GM19035 (cell line): ENCODE results near the gene HIVEP3.

Experiments
- ATAC-seq: cut with Tn5 transposase; IDR thresholded peaks from one replicate; pipeline ENCODE4 v1.9.1; 2021; ENCODE audit not compliant: unreplicated experiment

Gene HIVEP3

GRCh38 chr1:41849211-41849759 lies 69.4 kb downstream of the HIVEP3 start:
- ATAC-seq: no peak

DNA sequence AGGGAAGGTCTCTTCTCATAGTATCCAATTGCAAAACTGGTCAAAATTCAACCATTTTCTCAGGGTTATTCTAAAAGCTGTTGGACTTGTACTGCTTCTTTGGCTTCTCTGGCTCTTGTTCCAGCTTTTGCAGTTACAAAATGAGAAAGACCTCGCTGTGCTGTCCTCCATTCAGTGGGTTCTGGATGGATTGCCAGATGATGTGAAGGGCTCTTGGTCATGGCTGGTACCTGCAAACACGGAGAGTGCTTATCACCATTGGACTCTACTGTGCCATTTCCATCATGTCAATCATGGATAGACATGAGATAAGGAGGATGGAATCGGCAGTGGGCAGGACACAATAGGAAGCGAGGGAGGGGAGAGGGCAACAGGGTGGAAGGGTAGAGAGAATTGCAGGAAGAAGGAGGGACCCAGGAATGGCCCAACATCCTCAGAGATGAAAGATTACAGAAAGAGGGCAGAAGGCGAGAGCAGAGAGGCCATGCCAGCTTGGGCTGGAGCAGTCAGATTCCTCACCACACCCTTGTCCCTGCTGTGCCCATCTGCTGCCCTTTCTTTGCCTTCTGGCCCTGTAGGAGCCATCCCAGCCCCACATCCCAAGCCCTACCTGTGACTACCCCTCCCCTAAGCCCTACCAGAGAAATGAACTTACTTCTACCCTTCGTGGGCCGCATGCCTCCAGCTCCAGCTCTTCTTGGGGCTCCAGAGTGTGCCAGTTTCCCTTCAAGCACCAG lies 70.3 kb downstream of the HIVEP3 start:
- no peak for ATAC-seq

DNA sequence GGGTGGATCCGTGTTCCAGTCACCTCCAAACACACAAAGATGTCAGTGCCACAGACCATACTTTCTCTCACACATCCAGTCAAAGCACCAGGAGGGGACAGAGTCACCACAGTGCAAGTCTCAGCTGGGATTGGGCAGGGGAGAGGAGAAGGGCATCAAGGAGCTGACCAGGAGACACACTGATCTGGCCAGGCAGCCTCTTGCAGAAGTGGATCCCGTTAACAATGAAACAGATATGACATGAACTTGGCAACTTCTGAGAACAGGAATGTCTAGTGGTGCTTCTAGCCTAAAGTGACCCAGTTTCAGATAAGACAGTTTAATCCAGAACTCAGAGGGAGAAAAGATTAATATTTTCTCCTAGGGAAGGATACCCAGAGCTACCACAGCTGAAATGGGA lies 71.0 kb downstream of the HIVEP3 start:
- ATAC-seq: no peak

- no peak for ATAC-seq
Observed at GRCh38 chr1:41846625-41847405, 71.9 kb downstream of the HIVEP3 start.

GRCh38 chr1:41844781-41845272 lies 73.9 kb downstream of the HIVEP3 start:
- no peak for ATAC-seq

DNA sequence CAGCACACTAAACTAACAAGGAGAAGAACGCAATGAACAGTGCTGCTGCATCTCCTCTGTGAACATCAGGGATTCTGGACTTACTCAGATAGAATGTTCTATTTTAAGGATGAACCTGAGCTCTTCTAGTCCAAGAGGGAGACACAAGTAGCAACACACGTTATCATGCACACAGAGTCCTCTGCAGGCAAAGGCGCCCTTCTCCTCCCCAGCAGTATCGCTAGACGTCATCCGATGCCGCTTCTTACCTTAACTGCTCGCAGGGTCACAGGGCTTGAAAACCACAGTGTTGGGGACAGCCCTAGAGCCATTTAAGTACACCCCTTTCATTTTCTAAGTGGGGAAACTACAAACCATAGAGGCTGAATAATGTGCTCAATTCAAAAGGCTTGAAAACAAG lies 74.5 kb downstream of the HIVEP3 start:
- no peak for ATAC-seq

- ATAC-seq: no peak
Observed at GRCh38 chr1:41842993-41843755, 75.5 kb downstream of the HIVEP3 start.

- no peak for ATAC-seq
Observed at GRCh38 chr1:41842326-41842725, 76.4 kb downstream of the HIVEP3 start.

DNA sequence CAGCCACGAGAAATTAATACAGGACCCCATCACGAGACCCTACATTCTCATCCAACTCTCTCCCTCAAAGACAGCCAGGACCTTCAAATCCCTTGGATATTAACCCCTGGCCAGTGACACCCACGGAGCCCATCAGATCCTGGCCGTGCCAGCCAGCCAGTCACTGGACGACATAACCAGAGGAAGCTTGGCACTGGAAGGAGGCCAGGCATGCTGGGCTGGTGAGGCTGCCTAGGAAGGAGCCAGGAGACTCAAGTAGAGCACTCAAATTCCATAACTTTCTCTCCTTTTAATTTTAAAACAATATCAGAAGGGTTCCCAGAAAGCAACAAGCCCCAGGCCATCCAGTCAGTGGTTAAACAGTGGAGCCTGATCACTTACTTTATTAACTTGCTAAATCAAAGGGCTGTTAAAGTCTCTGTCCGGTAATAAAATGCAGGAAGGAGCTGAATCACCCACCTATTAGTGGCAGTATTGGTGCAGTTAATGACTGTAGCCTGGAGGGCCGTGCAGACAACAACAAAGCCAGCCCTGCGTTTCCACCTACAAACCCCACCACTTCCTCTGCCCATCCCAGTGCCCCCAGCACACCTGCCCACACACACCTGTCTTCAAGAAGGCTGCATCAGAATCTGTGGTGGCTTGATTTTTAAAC lies 78.0 kb downstream of the HIVEP3 start:
- no peak for ATAC-seq

- no peak for ATAC-seq
Observed at GRCh38 chr1:41838266-41838665, 80.5 kb downstream of the HIVEP3 start.

DNA sequence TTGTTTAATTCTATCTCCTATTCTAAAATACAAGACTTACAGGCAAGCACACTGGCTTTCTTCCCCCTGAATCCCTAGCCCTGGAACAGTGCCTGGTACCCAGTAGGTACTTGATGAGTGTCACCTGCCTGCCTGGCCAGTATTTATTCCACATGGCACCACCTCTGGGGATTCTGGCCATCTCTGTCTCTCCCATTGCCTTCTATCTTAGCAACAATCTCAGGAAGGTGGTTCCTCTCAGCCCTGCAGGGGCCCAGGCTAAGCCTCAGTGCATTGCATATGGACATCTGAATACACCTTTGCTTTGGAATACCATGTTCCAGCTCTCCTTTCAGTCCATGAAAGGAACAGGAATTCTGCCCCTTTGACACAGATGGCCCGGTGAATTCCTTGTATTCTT lies 81.0 kb downstream of the HIVEP3 start:
- ATAC-seq: no peak

- no peak for ATAC-seq
Observed at GRCh38 chr1:41835485-41835884, 83.2 kb downstream of the HIVEP3 start.

- ATAC-seq: no peak
Observed at GRCh38 chr1:41833519-41834000, 85.2 kb downstream of the HIVEP3 start.

- no peak for ATAC-seq
Observed at GRCh38 chr1:41830726-41831125, 88.0 kb downstream of the HIVEP3 start.

- no peak for ATAC-seq
Observed at GRCh38 chr1:41827991-41828570, 90.6 kb downstream of the HIVEP3 start.

DNA sequence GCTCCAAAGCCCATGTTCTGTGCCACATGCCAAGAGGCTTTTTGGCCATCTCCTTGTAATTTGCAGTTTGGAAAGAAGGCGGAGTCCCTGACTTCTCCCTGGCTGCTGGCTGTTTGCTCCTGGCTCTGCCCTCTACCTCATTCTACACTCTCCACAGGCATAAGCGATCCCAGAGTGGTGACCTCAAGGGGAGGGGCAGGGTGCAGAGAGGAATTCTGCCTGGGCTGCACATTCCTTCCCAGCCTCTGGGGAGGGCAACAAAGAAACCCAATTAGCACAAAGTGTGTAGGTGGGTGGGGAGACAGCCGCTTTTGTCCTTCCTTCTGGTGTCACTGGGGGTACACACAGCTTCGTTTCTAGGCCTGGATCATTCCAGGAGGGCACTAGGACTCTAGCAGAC lies 95.3 kb downstream of the HIVEP3 start:
- ATAC-seq: no peak

- no peak for ATAC-seq
Observed at GRCh38 chr1:41822866-41823265, 95.9 kb downstream of the HIVEP3 start.

DNA sequence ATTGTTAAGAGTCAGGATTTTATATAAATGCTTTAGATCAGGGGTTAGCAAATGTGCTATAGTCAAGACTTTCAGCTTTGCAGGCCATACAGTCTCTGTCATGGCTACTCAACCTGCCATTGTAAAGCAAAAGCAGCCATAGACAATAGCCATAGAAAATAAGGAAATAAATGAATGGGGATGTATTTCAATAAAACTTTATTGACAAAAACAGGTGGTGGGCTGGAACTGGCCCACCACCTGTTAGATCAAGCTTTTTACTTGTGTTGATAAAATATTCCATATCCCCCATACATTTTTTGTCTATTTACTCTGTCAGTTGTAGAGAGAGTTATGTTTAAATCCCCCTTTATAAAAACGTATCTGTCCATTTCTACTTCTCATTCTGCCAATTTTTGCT lies 98.9 kb downstream of the HIVEP3 start:
- no peak for ATAC-seq

GRCh38 chr1:41819069-41819468 lies 99.7 kb downstream of the HIVEP3 start:
- ATAC-seq: no peak

DNA sequence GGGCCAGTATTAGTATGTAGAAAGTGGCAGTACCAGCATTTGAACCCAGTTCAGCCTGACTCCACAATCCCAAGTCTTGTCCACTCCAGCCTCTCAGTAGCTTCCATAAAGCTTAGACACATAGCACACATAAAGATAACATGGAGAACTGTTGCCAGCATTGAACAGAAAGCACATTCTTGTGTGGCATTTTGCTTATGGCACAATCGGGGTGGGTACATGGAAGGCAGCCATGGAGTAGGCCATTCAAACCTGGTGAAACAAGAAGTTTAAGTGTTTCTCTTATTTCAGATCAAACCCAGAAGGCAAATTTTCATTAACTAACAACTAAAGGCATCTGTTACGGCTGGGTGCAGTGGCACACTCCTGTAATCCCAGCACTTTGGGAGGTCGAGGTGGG lies 102.7 kb downstream of the HIVEP3 start:
- no peak for ATAC-seq
